HG02678 (cell line): ENCODE data around the gene ITM2C.

ENCODE experiments used
- ATAC-seq: cut with Tn5 transposase; IDR thresholded peaks from one replicate; pipeline ENCODE4 v1.9.1; 2021; ENCODE audit warnings: mild to moderate bottlenecking, moderate library complexity; ENCODE audit not compliant: unreplicated experiment

Gene ITM2C

DNA sequence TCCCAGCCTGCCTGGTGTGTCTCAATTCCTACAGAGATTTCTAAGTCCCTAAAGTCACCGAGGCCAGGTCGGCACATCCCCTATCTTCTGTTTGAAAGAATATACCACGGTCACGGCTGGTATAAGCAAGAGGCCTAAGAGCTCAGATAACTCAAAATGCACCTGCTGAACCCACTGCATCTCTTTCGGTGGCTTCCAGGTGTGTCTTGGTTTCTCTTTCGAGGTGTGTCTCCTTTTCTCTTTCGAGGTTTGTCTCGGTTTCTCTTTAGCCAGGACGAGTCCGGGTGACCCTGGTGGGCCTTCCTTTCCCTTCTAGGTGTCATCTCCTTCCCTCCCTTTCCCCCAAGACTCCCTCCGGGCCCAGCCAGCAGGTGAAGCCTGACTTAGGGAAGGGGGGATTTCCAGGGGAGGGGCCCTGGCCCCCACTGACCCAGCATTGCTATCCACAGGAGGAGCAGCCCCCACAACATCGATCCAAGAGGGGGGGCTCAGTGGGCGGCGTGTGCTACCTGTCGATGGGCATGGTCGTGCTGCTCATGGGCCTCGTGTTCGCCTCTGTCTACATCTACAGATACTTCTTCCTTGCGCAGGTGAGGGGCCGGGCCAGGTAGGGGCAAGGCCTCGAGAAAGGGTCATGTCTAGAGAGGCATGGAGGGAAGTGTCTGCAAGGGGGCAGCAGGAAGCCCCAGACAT is 8.4 kb downstream of the ITM2C start:
- ATAC-seq = peak; percentile 68

DNA sequence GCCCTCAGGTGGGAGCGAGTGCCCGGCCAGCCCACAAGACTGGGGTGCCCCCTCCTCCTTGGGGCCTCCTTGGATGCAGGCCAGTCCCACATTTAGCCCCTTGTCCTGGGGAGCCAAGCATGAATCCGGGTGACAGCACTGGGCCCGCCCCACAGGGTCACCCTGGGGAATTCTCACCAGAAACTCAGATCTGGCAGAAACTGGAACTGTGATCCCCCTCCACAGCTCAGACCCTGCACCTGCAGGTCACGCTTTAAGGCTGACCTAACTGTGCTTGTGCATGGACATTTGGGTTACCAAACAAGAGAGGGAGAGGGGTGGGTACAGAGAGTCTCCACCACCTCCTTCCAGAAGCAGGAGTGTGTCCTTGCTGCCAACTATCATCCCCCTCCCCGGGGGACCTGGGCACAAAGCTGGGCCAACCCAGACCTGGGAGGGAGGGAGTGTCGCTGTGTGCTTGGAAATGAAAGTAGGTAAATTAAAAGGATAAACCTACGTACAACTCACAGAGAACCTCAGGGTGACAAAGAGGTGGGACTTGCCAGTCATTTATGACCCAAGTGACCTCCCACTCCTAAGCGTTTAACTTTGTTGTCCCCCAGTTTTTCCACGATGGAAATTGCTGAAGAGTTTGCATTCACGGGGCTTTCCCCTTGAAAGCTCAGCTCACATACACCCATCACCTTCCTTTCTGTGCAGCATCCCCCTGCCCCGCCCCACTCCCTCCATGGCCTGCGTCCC is 9.1 kb downstream of the ITM2C start:
- ATAC-seq = peak; percentile 80

DNA sequence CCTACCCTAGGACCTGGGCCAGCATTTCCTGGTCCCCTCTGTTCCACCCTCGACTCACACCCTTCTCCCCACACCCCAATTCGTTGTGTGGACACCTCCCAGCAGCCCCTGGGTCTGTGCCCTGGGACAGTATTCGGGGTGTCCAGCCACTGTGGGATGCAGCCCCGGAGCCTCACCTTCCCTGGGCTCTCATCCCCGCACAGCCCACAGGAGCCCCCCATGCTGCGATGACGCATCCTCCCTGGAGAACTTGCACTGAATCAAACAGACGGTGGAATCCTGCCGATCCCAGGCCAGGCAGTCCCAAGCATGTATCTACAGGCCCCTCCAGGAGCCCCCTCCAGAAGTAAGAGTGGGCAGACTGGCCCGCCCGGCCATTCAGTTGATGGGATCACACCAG is 9.7 kb downstream of the ITM2C start:
- ATAC-seq = no peak

DNA sequence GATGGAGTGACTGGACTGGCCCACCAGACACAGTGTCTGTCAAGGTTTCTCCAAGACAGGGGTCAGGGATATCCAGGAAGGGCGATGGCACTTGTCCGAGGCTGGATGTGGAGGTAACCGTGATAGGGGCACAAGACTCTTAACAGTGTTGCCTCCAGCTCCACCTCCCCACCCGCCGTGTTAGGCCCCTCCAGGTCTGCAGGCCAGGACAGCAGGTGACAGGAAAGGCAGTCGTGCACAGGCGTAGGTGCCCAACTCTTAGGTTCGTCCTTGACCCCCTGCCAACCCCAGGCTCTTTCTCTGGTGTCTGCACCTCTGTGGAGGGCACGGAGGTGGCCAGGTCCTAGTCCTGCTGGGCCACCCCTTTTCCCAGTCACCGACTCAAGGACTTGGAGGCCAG is 10.1 kb downstream of the ITM2C start:
- no peak for ATAC-seq

DNA sequence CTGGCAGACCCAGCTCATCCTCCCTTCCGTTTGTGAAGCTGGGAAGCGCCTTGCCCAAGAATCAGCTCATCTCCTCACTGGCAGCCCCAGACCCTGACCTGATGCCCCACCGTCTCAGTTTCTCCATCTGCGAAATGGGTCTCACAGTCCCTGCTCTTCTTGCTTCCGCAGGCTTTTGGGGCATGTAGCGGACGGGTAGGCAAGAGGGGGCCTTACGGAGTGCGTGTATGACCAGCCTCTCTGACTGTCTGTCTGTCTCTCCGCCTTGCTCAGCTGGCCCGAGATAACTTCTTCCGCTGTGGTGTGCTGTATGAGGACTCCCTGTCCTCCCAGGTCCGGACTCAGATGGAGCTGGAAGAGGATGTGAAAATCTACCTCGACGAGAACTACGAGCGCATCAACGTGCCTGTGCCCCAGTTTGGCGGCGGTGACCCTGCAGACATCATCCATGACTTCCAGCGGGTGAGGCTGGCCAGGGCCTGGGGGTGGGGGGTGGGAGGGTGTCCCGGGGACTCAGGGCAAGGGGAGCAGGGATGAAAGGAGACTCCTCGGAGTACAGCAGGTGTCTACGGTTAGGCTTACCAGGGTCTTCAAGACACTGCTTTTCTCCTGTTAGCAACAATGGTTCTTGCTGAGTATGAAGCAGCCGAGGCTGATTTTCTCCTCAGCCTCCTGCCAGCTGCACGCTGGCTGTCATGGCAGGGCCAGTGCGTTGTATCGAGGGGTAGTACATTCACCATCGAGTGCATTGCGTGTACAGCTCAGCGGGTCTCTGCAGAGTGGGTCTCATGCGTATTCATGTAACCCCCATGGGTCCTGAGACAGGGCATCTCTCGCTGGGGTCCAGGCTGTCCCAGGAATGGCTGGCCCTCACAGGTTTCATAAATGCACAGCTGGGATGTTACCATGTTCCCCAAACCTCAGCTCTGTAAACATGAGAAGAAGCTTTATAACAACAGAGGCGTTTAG is 10.9 kb downstream of the ITM2C start:
- ATAC-seq = no peak

DNA sequence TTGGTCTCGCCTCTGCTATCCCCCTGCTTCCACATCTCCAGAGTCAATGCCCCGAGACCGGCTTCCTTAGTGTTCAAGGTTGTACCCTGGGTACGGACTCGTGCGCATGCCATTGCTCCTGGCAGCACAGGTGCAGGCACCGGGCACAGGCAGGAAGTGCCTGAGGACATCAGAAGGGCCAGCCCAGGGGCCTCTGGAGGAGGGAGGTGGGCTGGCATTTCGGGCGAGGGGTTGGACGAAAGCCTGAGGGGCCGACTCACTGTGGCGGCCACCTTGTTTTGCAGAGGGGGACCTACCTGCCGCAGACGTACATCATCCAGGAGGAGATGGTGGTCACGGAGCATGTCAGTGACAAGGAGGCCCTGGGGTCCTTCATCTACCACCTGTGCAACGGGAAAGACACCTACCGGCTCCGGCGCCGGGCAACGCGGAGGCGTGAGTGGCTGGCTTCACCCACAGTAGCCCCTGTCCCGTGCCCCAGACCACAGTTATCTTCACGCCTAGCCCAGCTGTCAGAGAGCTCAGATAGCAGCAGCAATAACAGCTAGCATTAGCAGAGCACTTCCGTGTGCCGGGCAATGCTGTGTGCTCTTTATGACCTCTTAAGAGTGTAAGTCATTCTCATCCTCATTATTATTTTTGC is 12.5 kb downstream of the ITM2C start:
- no peak for ATAC-seq

DNA sequence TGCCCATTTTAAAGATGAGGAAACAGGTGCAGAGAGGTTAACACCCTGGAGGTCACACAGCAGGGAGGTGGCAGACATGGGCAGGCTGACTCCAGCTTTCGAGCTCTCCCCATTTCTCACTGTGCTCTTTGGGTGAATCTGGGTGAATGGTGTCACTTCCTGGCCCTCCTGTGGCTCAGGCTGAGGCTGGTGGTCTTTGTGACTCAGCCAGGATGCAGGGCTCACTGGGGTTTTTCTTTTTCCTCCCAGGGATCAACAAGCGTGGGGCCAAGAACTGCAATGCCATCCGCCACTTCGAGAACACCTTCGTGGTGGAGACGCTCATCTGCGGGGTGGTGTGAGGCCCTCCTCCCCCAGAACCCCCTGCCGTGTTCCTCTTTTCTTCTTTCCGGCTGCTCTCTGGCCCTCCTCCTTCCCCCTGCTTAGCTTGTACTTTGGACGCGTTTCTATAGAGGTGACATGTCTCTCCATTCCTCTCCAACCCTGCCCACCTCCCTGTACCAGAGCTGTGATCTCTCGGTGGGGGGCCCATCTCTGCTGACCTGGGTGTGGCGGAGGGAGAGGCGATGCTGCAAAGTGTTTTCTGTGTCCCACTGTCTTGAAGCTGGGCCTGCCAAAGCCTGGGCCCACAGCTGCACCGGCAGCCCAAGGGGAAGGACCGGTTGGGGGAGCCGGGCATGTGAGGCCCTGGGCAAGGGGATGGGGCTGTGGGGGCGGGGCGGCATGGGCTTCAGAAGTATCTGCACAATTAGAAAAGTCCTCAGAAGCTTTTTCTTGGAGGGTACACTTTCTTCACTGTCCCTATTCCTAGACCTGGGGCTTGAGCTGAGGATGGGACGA is 13.2 kb downstream of the ITM2C start:
- no peak for ATAC-seq

DNA sequence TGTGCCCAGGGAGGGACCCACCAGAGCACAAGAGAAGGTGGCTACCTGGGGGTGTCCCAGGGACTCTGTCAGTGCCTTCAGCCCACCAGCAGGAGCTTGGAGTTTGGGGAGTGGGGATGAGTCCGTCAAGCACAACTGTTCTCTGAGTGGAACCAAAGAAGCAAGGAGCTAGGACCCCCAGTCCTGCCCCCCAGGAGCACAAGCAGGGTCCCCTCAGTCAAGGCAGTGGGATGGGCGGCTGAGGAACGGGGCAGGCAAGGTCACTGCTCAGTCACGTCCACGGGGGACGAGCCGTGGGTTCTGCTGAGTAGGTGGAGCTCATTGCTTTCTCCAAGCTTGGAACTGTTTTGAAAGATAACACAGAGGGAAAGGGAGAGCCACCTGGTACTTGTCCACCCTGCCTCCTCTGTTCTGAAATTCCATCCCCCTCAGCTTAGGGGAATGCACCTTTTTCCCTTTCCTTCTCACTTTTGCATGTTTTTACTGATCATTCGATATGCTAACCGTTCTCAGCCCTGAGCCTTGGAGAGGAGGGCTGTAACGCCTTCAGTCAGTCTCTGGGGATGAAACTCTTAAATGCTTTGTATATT is 14.0 kb downstream of the ITM2C start:
- no peak for ATAC-seq

DNA sequence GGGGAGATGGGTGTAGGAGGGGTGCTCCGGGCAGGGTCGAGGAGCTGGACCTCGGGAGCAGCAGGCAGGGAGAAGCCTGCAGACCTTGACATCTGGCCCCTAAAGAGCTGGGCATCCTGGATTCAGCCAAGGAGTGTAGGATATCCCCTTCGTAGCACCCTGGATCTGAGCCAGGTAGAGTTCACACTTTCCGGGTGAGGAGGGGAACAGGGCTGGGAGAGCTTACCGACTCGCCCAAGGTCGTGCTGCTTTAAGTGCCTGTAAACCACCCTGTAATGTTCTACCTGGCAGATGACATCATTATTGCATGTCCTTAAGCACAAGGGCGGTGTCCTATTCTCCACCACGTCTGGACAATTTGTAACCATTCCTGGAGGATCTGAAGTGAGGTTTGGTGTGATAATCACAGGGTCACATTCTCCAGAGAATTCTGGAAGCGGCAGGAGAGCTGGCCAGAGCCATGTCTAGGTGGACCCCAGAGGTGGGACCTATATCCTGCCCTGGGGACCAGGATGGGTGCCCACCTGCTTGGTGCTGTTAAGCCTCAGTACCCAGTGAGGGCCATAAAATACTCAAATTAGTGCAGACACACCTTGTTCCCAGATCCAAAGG is 14.6 kb downstream of the ITM2C start:
- no peak for ATAC-seq

DNA sequence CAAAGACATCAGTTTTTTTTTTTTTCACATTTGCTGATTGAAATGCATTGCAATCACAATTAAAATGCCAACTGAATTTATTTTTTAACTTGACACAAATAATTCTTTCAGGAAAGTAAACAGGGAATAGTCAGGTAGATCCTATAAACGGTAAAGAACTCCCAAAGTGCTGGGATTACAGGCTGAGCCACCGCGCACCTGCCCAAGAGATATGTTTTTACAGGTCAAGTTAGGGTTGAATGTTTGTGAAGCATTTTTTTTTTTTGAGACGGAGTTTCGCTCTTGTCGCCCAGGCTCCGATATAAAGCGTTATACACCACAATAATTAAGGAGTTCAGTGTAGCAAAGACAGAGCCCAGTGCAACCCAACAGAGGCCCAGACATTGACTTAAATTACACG is 15.1 kb downstream of the ITM2C start:
- ATAC-seq = no peak

DNA sequence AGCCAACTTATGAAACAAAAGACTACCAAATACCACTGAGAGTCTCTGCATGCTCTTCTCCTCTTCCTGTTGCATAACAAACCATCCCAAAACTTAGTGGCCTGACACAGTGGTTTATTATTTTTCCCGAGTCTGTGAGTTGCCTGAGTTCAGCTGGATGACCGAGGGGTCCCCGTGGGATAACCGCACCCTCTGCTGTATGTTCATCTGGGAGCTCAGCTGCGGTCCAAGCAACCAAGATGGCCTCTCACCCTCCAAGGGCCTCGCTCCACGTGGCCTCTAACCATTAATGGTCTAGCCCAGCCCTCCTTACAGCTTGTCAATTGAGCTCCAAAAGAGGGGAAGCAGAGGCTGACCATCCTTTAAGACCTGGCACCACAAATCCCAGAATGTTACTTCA is 17.1 kb downstream of the ITM2C start:
- no peak for ATAC-seq

DNA sequence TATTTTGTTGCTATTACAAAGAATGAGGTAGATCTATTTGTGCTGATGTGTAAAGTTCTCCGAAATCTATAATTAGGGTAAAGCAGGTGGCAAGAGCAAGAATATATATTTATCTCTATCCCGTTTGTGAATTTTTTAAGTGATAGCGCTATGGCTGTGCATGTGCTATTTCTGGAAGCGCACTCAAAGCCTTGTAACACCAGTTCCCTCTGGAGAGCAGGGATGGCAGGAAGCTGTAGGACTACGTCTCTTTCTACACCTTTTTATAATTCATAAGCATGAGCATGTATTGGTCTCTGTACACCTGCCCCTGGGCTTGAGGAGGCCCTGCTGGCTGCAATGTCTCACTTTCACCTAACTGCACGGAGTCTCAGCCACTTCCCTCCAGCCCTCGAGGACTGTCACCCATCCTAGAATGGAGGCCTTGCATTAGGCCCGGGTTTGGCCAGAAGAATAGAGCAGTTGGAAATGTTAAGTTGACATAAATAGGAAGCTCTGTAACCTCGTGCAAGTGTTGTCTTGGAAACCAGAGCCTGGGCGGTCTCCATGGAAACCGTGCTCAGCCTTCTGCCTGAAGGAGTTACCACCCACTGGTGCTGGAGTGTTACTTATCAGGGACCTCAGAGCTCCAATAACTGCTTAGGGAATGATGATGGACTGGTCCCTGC is 20.9 kb downstream of the ITM2C start:
- ATAC-seq = no peak

DNA sequence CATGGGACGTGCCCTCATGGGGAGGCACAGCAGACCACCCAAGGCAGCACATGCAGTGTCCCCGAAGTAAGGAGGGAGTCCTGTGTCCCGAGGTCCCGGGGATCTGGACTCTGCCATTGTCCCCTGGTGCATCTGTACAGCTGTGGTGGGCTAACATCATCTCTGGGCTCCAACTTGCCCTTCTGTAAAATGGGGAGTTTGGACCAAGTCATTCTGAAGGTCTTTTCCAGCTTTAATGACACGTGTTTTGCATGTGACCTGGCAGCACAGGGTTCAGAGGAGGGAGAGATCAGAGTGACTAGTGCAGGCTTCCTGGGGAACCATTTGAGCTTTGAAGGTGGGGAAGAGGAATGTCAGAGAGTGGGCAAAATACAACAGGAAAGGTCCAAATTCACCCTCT is 21.5 kb downstream of the ITM2C start:
- ATAC-seq = no peak

DNA sequence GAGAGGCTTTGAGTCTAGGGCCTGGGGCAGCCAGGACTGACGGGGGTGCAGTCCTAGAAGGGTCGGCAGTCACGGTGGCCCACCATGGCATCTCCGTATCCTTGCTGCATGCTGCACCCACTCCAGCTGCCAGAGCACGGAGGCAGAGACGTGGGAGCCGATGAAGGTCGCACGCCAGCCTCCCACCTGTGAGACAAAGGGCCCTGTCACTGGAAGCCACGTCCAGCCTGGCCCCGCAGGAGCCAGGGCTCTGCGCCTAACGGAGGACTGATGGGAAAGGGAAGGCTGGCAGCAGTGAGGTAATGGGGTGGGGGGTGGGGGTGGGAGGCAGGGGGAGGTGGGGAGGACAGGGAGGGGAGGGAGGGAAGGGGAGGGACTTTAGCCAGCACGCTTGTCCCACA is 21.9 kb downstream of the ITM2C start:
- ATAC-seq = no peak

DNA sequence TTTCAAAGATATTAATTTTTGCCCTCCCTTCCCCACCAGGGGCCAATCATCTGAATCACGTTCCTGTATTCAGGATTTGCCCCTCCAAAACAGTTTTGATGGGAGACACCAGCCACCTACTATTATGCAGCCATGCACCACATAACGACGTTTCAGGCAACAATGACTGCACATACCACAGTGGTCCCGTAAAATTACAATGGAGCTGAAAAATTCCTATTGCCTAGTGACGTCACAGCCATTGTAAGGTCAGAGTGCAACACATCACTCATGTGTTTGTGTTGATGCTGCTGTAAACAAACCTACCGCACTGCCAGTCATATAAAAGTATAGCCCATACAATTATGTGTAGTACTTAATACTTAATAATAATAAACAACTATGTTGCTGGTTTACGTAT is 22.6 kb downstream of the ITM2C start:
- ATAC-seq = no peak

DNA sequence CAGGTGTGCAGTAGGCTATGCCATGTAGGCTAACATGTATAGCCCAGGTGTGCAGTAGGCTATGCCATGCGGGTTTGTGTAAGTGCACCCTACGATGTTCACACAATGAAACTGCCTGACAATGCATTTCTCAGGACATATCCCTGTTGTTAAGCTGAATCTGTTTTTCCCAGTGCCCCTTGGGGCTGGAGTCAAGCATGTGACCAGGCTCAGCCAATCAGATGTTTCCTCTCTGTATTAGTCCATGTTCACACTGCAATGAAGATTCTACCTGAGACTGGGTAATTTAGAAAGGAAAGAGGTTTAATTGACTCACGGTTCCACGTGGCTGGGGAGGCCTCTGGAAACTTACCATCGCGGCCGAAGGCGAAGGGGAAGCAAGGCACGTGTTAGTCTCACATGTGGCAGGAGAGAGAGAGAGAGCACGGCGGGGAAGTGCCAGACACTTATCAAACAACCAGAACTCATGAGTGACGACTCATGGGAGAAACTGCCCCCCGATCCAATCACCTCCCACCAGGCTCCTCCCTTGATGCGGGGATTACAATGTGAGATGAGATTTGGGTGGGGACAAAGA is 24.2 kb downstream of the ITM2C start:
- no peak for ATAC-seq

DNA sequence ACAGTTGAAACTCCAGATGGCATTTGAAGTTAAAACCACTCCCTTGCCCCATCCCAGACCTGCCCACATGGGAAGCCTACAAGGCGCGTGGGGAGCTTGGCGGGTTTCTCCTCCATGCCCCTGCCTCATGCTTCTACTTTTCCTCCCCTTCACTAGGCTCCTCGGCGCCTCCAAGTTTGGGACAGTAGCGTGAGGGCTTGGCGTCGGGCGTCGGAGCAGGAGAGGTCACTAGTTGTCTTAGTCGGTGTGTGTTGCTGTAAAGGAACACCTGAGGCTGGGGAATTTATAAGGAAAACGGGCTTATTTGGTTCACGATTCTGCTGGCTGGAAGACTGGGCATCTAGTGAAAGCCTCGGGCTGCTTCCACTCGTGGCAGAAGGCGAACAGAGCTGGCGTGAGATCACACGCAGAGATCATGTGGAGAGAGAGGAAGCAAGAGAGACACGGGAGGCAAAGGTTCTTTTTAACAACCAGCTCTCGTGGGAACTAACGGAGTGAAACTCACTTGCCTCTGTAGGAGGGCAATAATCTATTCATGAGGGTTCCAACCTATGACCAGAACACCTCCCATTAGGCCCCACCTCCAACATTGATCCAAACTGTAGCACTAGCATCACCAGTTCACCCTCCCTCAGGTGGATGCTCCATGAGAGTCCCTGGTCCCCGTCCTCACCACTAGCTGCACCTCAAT is 25.3 kb downstream of the ITM2C start:
- ATAC-seq = no peak

DNA sequence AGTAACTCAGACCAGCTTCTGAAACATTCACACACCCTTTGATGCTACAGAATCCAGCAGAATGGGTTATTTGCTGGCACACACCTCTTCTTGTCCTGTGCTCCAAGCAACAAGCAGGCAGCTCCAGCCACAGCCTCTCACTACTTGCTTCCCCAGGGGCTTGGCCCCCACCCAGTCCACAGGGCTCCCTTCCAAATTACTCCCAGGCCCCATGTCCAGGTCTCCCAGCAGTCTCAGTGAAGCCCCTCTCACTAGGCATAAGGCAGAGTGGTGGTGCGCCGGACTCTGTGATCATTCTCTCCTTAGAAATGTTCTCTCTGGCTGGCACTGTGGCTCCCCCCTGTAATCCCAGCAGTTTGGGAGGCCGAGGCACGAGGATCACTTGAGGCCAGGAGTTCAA is 25.9 kb downstream of the ITM2C start:
- no peak for ATAC-seq
